ENCODE results near the gene ARSH.

DNA sequence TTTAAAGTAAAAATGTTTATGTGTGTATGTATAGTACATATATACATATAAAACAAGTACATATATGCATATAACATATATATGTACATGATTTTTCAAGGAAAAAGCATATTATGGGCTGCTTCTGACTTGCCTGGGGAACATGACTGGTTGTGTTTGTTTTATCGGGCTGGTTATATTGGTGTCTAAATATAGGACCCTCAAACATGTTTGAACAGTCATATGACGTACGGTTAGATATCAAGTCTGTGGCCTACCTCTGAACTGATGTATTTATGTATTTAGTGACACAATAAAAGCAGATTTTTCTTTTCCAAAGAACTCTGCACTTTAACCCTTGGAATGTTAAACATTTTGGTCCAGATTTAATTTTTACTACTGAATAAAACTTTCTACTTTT lies 39.3 kb upstream of the ARSH start:
- TF ChIP-seq POLR2A (IDR thresholded peaks at IDR 0.05; ENCODE audit: low read depth, low read length): no peak
- TF ChIP-seq SPI1 (IDR thresholded peaks at IDR 0.05; ENCODE audit: low read depth, low read length): no peak
- no peak for TF ChIP-seq PAX5 (IDR thresholded peaks at IDR 0.05; ENCODE audit: insufficient read depth, low read length, severe bottlenecking)
- TF ChIP-seq POLR2AphosphoS5 (IDR thresholded peaks at IDR 0.05; ENCODE audit: low read depth, low read length): no peak
- no peak for TF ChIP-seq TAF1 (IDR thresholded peaks at IDR 0.05; ENCODE audit: low read depth, low read length)
- TF ChIP-seq POU2F2 (IDR thresholded peaks at IDR 0.05; ENCODE audit: low read depth, low read length): no peak
